HG03064 (cell line): Measurements from ENCODE around the gene SERBP1.
"Not testable (repeated sequence)": the region's sequence is repeated elsewhere in the genome, so short reads cannot be mapped to it uniquely, and the experiment has no call there.

ENCODE experiments used
- ATAC-seq: cut with Tn5 transposase; IDR thresholded peaks from one replicate; pipeline ENCODE4 v1.9.1; 2021; ENCODE audit warnings: low read depth; ENCODE audit not compliant: unreplicated experiment

The SERBP1 gene

DNA sequence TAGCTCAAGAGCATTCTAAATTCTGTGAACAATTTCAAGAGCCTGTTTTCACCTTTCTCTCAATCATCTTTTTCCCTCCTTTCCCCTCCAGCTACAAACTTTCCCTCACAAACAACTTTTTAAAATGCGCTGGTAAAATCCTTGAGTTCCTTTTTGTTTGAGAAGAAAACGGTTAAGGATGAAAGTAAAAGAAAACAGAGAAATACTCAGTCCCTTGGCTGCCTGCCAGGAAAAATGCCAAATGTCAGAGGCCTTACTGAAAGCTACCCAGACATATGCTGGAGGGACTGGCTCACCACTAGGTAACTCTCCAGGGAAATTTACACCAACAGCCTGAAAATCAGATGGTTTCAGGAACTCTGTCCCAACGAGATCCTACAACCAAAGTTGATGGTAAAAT, 11.0 kb upstream of the SERBP1 start:
- ATAC-seq, result no peak

DNA sequence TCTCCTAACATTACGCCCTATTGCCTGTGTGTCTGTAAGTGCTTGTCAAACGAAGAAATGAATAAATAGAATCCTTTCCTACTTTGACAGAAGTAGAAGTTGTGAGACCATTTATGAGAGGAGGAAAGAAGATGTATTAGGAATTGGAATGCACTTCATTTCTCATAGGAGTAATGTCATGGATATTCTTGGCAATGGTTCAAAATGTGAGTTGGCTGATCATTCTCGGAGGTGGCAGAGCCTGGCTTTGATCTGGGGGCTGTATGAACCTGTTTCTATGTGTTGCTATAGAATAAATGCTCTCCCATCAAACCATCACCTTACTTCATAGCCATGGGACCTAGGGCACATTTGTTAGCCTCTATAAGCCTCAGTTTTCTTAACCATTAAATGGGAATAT, 10.1 kb upstream of the SERBP1 start:
- no peak for ATAC-seq

GRCh38 chr1:67439277-67440029, 9.3 kb upstream of the SERBP1 start:
- ATAC-seq, result no peak

DNA sequence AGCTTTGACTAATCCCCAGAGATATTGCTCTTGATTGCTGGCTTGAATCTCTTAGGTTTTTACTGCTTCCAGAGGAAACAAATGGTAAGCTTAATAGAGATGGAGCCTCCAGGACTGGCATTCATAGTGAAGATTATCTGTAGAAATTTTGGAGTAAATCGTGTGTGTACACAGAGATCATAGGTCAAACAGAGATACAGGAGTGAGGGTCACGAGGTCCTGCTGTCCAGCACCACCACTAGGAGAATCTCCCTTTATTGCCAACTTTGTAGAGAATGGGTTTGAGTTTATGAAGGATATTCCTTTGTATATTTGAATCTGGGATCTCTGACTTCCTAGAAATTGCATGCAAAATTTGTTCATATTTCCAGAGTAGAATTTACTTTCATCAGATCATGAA, 7.8 kb upstream of the SERBP1 start:
- ATAC-seq, result no peak

DNA sequence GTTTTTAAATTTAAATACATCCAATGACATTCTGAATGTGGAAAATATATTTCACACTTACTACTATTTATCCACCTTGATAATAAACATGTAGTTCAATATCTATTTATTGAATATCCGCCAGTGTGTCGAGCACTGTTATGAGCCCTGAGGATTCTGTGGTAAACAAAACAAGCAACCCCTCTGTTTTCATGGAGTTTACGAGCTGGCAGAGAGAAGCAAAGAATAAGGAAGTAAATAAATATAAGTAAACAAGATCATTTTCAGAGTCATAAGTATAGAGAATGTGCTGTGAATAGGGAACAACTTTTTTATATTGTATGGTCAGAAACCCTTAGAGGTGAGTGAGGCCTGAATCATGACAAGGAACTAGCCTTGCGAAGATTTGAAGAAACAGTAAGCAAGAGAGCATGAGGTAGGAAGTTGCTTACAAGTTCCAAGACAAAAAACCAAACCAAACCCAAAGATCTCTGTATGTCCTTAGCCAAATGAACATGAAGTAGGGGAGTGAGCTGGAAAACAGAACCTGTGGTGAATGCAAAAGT, 6.4 kb upstream of the SERBP1 start:
- no peak for ATAC-seq

GRCh38 chr1:67434491-67434890, 4.3 kb upstream of the SERBP1 start:
- no peak for ATAC-seq

- no peak for ATAC-seq
These were observed 3.6 kb upstream of the SERBP1 start for GRCh38 chr1:67433837-67434236.

- no peak for ATAC-seq
These were observed 2.5 kb upstream of the SERBP1 start for GRCh38 chr1:67432745-67433144.

- no peak for ATAC-seq
These were observed 1.8 kb upstream of the SERBP1 start for GRCh38 chr1:67431869-67432578.

- ATAC-seq, result no peak
These were observed 1.1 kb upstream of the SERBP1 start for GRCh38 chr1:67431156-67431765.

DNA sequence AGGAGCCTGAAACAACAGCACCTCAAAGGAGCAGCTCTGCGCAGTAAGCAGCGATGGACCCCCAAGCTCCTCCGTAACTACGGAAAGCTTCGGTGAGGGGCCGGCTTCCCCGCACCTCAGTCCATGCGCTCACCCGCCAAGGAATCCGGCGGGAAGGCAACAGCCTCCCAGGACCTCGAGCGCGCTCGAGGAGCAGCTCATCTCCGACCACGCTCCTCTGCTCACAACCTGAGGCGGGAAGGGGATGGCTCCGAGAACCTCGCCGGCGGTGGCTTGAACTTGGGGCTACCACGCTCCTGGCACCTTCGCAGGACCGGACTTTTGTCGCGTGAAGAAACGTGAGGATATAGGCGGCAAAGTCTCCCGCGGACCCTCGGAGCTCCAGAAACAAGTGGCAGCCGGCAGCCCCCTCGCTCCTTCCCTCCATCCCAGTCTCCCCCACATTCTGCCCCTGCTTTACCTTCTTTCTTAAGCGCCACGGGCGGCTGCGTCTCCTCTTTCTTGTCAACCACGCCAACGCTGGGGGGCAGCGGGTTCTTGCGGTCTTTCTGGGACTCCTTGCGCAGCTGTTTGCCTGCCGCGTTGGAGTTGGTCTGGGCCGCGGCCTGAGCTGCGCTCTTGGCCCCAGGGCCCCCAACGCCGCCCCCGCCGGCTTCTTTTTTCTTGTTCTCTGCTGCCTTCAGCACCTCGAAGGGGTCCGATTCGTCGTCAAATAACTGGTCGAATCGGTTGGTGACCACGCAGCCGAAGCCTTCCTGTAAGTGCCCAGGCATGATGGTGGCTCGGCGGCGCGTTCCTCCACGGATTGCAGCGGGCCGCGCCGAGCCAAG, 459 bp downstream of the SERBP1 start:
- ATAC-seq, result peak; percentile 3

DNA sequence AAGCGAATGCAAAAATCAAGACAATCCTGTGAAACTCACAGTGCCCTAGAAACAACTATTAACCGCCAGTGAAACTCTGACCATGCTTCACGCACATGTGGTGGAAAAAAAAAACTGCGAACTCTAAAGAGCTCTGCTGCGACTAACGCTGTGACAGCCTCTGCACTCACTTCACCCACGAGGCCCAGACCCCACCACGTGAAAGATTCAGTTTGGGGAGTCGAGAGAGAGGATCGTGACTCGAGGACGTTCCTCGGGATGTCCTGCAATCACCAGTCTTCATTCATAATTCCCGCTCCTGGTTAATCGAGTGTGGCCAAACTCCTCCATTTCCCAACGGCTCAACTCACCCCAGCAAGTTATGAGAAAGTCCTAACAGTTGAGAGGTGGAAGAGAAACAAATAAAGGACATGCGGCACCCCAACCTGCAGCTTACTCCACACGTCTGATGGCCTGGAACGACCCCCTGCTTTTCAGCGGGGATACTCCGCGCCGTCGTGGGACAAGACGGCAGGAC, 1.1 kb downstream of the SERBP1 start:
- ATAC-seq, result no peak

DNA sequence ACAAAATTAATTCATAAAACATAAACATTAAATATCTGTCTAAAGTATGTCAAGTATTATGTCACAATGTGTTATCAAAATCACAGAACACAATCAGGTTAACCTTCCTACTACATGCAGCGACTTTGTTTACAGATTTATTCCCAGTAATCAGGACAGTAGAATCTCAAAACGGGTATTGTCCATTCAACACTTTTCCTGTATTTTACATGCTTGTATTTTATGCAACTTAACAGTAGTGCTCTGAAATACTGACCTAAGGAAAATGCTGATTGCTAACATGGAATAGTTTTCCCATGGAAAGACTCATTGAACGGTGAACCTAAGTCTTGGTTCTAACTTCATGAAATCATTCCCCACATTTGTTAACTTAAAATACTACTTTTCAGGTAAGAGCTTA, 2.3 kb downstream of the SERBP1 start:
- ATAC-seq, result no peak

DNA sequence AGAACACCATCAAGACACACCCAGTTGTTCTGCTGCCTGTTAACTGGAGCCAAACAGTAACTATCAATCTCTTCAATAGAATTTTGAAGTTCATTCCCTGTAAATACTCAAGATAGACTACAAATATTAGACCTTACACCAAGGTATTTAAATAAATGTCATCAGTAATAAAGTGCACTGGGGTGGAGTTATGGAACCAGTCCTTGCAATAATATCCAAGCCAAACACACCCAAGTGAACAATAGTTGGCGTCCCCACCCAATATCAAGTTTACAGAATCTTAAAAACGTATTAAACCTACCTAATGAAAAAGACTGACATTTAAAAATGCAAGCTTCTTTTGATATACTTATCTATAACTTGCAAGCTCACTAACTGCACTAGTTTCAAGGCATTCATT, 2.7 kb downstream of the SERBP1 start:
- ATAC-seq, result no peak

DNA sequence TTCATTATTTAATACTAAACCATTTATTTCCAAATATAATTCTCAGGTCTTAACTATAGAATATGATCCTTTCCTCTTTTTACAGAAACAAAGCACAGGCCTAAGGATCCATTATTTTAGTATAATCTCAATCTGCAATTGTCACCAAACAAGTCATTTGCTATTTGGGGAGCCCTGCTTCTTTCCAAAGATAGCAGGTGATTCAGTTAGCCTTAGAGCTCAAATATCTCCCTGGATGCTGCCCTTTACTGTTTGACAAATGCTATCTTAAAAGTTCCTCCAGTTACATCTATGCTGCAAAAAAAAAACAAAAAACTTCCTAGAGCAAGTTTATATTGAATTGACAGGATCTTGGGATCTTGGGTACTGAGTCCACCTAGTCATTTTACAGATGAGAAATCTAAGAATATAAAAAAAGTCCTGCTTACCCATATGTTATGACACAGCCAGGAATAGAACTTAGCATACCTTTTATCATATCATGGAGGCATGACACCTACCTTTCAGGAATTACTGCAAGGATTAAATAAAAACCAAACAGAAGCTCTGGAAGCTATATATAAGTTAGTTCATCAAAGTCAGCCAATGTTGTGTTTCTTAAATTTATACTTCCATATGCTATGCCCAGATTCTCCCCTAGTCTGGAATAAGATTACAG, 9.2 kb downstream of the SERBP1 start:
- no peak for ATAC-seq

DNA sequence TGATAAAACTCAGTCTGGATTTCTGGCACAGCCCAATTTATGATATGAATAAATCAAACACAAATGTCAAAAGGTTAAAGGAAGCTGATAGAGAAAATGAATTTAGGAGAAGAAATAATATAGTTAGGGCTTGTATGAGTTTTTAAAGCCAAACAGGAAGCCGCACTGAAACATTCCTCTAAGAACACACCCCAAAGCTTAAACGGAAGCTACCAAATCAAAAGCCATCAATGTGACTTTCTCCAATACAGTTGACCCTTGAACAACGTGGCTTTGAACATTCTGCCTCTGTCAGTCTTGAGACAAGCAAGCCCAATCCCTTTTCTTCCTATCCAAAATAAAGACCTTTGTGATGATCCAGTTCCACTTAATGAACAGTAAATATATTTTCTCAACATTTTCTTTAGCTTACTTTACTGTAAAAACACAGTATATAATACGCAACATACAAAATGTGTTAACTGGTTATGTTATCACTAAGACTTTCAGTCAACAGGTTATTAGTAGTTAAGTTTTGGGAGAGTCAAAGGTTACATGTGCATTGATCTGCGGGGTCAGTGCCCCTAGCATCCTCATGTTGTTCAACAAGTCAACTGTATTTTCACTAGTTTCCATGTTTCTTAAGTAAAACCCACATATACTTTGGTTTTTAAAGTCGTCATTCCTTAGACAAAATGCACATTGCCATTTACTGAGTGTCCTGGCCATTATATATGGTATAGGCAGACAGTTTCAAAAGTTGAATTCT, 11.2 kb downstream of the SERBP1 start:
- ATAC-seq, result no peak

- ATAC-seq, result not testable (repeated sequence)
These were observed 12.5 kb downstream of the SERBP1 start for GRCh38 chr1:67417733-67418132.

DNA sequence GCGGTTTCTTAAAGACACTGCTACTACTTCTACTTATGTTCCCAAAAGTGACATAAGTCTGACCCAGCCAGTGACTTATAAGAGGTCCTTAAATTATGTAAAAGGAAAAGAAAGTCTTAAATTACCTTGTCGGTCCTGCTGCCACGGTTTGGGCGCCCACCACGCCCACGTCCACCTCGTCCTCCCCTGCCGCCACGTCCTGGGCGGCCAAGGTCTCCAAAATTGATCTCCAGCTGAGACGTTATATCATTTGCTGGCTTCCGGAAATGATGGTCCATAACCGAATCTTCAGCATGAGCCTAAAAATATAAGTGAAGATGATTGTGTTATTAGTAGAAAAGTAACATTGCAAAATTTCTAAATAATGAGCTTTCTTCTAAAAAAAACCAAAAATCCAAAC, 15.2 kb downstream of the SERBP1 start:
- no peak for ATAC-seq

GRCh38 chr1:67414574-67414973, 15.6 kb downstream of the SERBP1 start:
- ATAC-seq, result no peak
